GM23338 (cell line): ENCODE results near the gene GRIN3B. TPM values are rescaled to one million over a fixed set of nuclear protein-coding genes. Genes with fewer than 3 reads are reported as not detected.
A peak's percentile ranks its signal among the peaks of the same experiment; 100 is the strongest.

Experiments used
- ATAC-seq: fragments of 200-7000 bp; cut with Tn5 transposase; 3 replicates; pipeline ENCODE4 v1.9.1; 2020
- DNase-seq: peaks from one replicate; pipeline ENCODE4 v3.0.0-alpha.2; 2015; ENCODE audit warnings: low spot score
- H2AFZ ChIP-seq: fragments of 200-600 bp; sonication (generic); 2 replicates; pipeline ENCODE4 v1.8.0; 2016; ENCODE audit warnings: antibody characterized with exemption, mild to moderate bottlenecking, moderate library complexity
- H3F3A ChIP-seq: fragments of 200-600 bp; sonication (generic); replicated peaks from 2 replicates; pipeline ENCODE4 v1.8.0; 2017; ENCODE audit warnings: antibody characterized with exemption, mixed run types, low read depth
- H3K27ac ChIP-seq: fragments of 200-600 bp; sonication (generic); 2 replicates; pipeline ENCODE4 v1.6.1; 2016; ENCODE audit warnings: low read depth
- H3K27me3 ChIP-seq: fragments of 200-600 bp; sonication (generic); 2 replicates; pipeline ENCODE4 v1.8.0; 2016; ENCODE audit warnings: mild to moderate bottlenecking, mixed run types, moderate library complexity; ENCODE audit not compliant: insufficient read depth
- H3K36me3 ChIP-seq: fragments of 200-600 bp; sonication (generic); 2 replicates; pipeline ENCODE4 v1.8.0; 2016; ENCODE audit warnings: mild to moderate bottlenecking; ENCODE audit not compliant: insufficient read depth
- H3K4me1 ChIP-seq: fragments of 200-600 bp; sonication (generic); 2 replicates; pipeline ENCODE4 v1.8.0; 2016; ENCODE audit warnings: mild to moderate bottlenecking, moderate library complexity; ENCODE audit not compliant: insufficient read depth
- H3K4me2 ChIP-seq: fragments of 200-600 bp; sonication (generic); 2 replicates; pipeline ENCODE4 v1.7.1; 2017; ENCODE audit warnings: mixed run types
- H3K4me3 ChIP-seq: fragments of 200-600 bp; sonication (generic); 2 replicates; pipeline ENCODE4 v1.6.1; 2016; ENCODE audit warnings: mixed run types
- H3K79me2 ChIP-seq: fragments of 200-600 bp; sonication (generic); replicated peaks from 2 replicates; pipeline ENCODE4 v1.8.0; 2017; ENCODE audit warnings: mild to moderate bottlenecking; ENCODE audit not compliant: insufficient read depth
- H3K9me2 ChIP-seq: fragments of 200-600 bp; sonication (generic); 2 replicates; pipeline ENCODE4 v1.8.0; 2017; ENCODE audit not compliant: insufficient read depth
- H4K20me1 ChIP-seq: fragments of 200-600 bp; sonication (generic); replicated peaks from 2 replicates; pipeline ENCODE4 v1.8.0; 2017; ENCODE audit warnings: mild to moderate bottlenecking; ENCODE audit not compliant: insufficient read depth
- H3K27ac Mint-ChIP-seq: 2 replicates; pipeline ENCODE4 v1.8.0; 2020; ENCODE audit warnings: inconsistent platforms, mild to moderate bottlenecking, moderate library complexity, mixed read lengths
- H3K27me3 Mint-ChIP-seq: 3 replicates; pipeline ENCODE4 v1.8.0; 2022; ENCODE audit warnings: low read depth, mild to moderate bottlenecking, moderate library complexity, mixed read lengths, inconsistent platforms; ENCODE audit not compliant: insufficient read depth, poor library complexity
- H3K36me3 Mint-ChIP-seq: 3 replicates; pipeline ENCODE4 v1.8.0; 2021; ENCODE audit warnings: low read depth, mild to moderate bottlenecking, inconsistent platforms, moderate library complexity, mixed read lengths
- H3K4me1 Mint-ChIP-seq: 3 replicates; pipeline ENCODE4 v1.8.0; 2020; ENCODE audit warnings: mild to moderate bottlenecking, inconsistent platforms, mixed read lengths
- H3K4me3 Mint-ChIP-seq: 3 replicates; pipeline ENCODE4 v1.8.0; 2021; ENCODE audit warnings: moderate library complexity, mild to moderate bottlenecking, inconsistent platforms, mixed read lengths
- H3K9me3 Mint-ChIP-seq: 3 replicates; pipeline ENCODE4 v1.8.0; 2020; ENCODE audit warnings: moderate library complexity, mild to moderate bottlenecking, inconsistent platforms, mixed read lengths
- CTCF ChIP-seq, 2 experiments: fragments of 200-600 bp in 1 of 2; sonication (generic) in 1 of 2; conservative IDR thresholded peaks; 2 replicates each; pipeline versions ENCODE4 v1.5.1 to v1.6.1; 2016 to 2017; ENCODE audit warnings: antibody characterized with exemption in 2 of 2, low read depth in 2 of 2, mild to moderate bottlenecking in 2 of 2, moderate library complexity in 1 of 2
- EZH2 ChIP-seq: fragments of 200-600 bp; sonication (generic); IDR thresholded peaks from one replicate; pipeline ENCODE4 v1.8.0; 2017; ENCODE audit warnings: antibody characterized with exemption, mild to moderate bottlenecking, low read depth; ENCODE audit not compliant: unreplicated experiment
- EZH2phosphoT487 ChIP-seq: fragments of 200-600 bp; sonication (generic); IDR thresholded peaks from one replicate; pipeline ENCODE4 v1.8.1; 2018; ENCODE audit warnings: antibody characterized with exemption; ENCODE audit not compliant: unreplicated experiment
- JUNB ChIP-seq: IDR thresholded peaks from one replicate; pipeline ENCODE4 v1.6.1; 2016; ENCODE audit warnings: antibody characterized with exemption; ENCODE audit not compliant: unreplicated experiment
- NANOG ChIP-seq: IDR thresholded peaks from 2 replicates; pipeline ENCODE4 v1.6.1; 2016; ENCODE audit warnings: antibody characterized with exemption, borderline replicate concordance
- POLR2AphosphoS5 ChIP-seq: IDR thresholded peaks from 2 replicates; pipeline ENCODE4 v1.6.1; 2016; ENCODE audit warnings: antibody characterized with exemption, low read depth
- REST ChIP-seq: IDR thresholded peaks from one replicate; pipeline ENCODE4 v1.6.1; 2018; ENCODE audit warnings: antibody characterized with exemption; ENCODE audit not compliant: unreplicated experiment
- STAT1 ChIP-seq: IDR thresholded peaks from one replicate; pipeline ENCODE4 v1.6.1; 2016; ENCODE audit warnings: antibody characterized with exemption; ENCODE audit not compliant: unreplicated experiment
- ZNF331 ChIP-seq: fragments of 250-450 bp; sonication (Bioruptor Pico); IDR thresholded peaks from 2 replicates; pipeline ENCODE4 v1.5.0; 2020; ENCODE audit warnings: low read depth, mild to moderate bottlenecking, moderate library complexity
- ZNF462 ChIP-seq: fragments of 250-450 bp; sonication (Bioruptor Pico); IDR thresholded peaks from 2 replicates; pipeline ENCODE4 v1.5.0; 2020; ENCODE audit warnings: mild to moderate bottlenecking, moderate library complexity
- polyA plus RNA-seq: library from polyadenylated mRNA; unstranded; fragments of >200 nt; fragmentation: Nextera tagmentation; extraction: Ambion mirVana; gene quantifications from 2 replicates; pipeline ENCODE4 v1.2.1, GENCODE V29; 2016
- total RNA-seq: library from RNA; depleted of rRNA; stranded (reverse); fragments of >200 nt; shearing (Covaris generic); gene quantifications from 2 replicates; pipeline ENCODE4 v1.2.3, GENCODE V29; 2014
- TF ChIP-seq, protein P1 (sequence below): IDR thresholded peaks from 2 replicates; pipeline ENCODE4 v1.6.1; 2016; ENCODE audit warnings: antibody characterized with exemption

Gene GRIN3B
- total and polyA plus RNA-seq, 2 experiments from 2014 or later = 0.11 to 2.8 TPM

GRCh38 chr19:988081-988480, 12.1 kb upstream of the GRIN3B start:
- H3K9me2 ChIP-seq = no peaks in the 10 kb centered on the region
- H3K27ac ChIP-seq = no peak overlapping the region
- no peaks in the 10 kb centered on the region for H3K9me3 Mint-ChIP-seq
- ATAC-seq (no peak), DNase-seq (peak; percentile 0)
- H4K20me1 ChIP-seq = no peaks in the 10 kb centered on the region; the same call in 1 of the 2 replicates
- H3K27me3 Mint-ChIP-seq = peaks cover 20% of the 10 kb centered on the region
- H3K79me2 ChIP-seq = peaks cover 9% of the 10 kb centered on the region
- no peak overlapping the region for H3K4me3 Mint-ChIP-seq
- H3K4me1 Mint-ChIP-seq = peaks cover 9% of the 10 kb centered on the region; the same call in 2 of the 3 replicates
- no peak for TF ChIP-seq REST
- no peak for TF ChIP-seq STAT1
- TF ChIP-seq EZH2phosphoT487 = no peak
- TF ChIP-seq NANOG = no peak
- TF ChIP-seq ZNF462 = no peak
- TF ChIP-seq JUNB = no peak
- TF ChIP-seq POLR2AphosphoS5 = no peak
- TF ChIP-seq EZH2 = no peak
- TF ChIP-seq, protein P1, sequence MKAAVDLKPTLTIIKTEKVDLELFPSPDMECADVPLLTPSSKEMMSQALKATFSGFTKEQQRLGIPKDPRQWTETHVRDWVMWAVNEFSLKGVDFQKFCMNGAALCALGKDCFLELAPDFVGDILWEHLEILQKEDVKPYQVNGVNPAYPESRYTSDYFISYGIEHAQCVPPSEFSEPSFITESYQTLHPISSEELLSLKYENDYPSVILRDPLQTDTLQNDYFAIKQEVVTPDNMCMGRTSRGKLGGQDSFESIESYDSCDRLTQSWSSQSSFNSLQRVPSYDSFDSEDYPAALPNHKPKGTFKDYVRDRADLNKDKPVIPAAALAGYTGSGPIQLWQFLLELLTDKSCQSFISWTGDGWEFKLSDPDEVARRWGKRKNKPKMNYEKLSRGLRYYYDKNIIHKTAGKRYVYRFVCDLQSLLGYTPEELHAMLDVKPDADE = no peak
- no peak for TF ChIP-seq CTCF (conservative IDR thresholded peaks at IDR 0.05; ENCODE audit: low read depth in 2 of 2)
- TF ChIP-seq ZNF331 = no peak
- no peak overlapping the region for H3K27ac Mint-ChIP-seq
- no peak overlapping the region for H3K4me2 ChIP-seq
- peaks cover 5% of the 10 kb centered on the region; the same call in 1 of the 2 replicates for H3K36me3 ChIP-seq
- peaks cover 28% of the 10 kb centered on the region for H3F3A ChIP-seq
- H3K4me1 ChIP-seq = no peaks in the 10 kb centered on the region
- no peaks in the 10 kb centered on the region for H3K27me3 ChIP-seq
- no peak overlapping the region for H3K4me3 ChIP-seq
- no peak overlapping the region for H2AFZ ChIP-seq
- peaks cover 43% of the 10 kb centered on the region for H3K36me3 Mint-ChIP-seq
